Urinary bladder (tissue), 4 donors: ENCODE data around the gene CEP164. TPM values are rescaled to one million over a fixed set of nuclear protein-coding genes. Genes with fewer than 3 reads are reported as not detected.
"Not testable (repeated sequence)": the region's sequence is repeated elsewhere in the genome, so short reads cannot be mapped to it uniquely, and the experiment has no call there.

Source experiments
- DNase-seq: peaks from one replicate; pipeline ENCODE4 v3.0.0-alpha.2; 2015; ENCODE audit errors: extremely low spot score
- H3K27ac ChIP-seq: one replicate; pipeline ENCODE4 v1.5.1; 2013; ENCODE audit warnings: low read depth, mild to moderate bottlenecking, moderate library complexity
- H3K36me3 ChIP-seq: one replicate; pipeline ENCODE4 v1.6.1; 2013; ENCODE audit warnings: mild to moderate bottlenecking, moderate library complexity; ENCODE audit not compliant: insufficient read depth
- H3K4me1 ChIP-seq: one replicate; pipeline ENCODE4 v1.6.1; 2013; ENCODE audit warnings: mild to moderate bottlenecking, moderate library complexity; ENCODE audit not compliant: insufficient read depth
- H3K4me3 ChIP-seq: one replicate; pipeline ENCODE4 v1.5.1; 2013; ENCODE audit warnings: low read depth, low read length
- WGBS: extraction: QIAGEN DNeasy Blood & Tissue Kit; methylation state at CpG from one replicate; pipeline ENCODE4 v1.1.7; 2013; 5-methylcytosine and 5-hydroxymethylcytosine counted together
- polyA plus RNA-seq: library from polyadenylated mRNA; stranded (reverse); fragments of 200-250 nt; gene quantifications from one replicate; pipeline ENCODE4 v1.2.3, GENCODE V29; 2013
- total RNA-seq: library from RNA; depleted of rRNA; stranded (reverse); fragments of >200 nt; gene quantifications from one replicate; pipeline ENCODE4 v1.2.3, GENCODE V29; 2014
- donor health status: healthy with polysubstance abuse.
- donor health status: healthy.

The CEP164 gene
- total and polyA plus RNA-seq, 2 donors = 17.5 to 29.0 TPM

- Histone ChIP-seq H3K4me1 (no peaks in the 10 kb centered on the region), H3K36me3 (no peaks in the 10 kb centered on the region), H3K4me3 (peak overlapping the region; percentile 98), H3K27ac (no peak overlapping the region)
- 2% methylated on average over 62 of the region's 62 CpGs for WGBS
- no peak for DNase-seq
Observed at GRCh38 chr11:117315285-117316196, 12.1 kb upstream of the CEP164 start.

GRCh38 chr11:117316197-117316961 is 11.3 kb upstream of the CEP164 start, which contains the start of gene BACE1:
BACE1 (minus strand) TSS chr11:117316256; CDS start chr11:117315795, 461 bp downstream.
- peak; percentile 72 for DNase-seq
- Histone ChIP-seq H3K4me1 (no peaks in the 10 kb centered on the region), H3K4me3 (peak within 1 kb of the TSS; percentile 98), H3K36me3 (no peaks in the 10 kb centered on the region), H3K27ac (no peak within 1 kb of the TSS)
- 6% methylated on average over 29 of the region's 29 CpGs for WGBS

- H3K27ac ChIP-seq = no peak overlapping the region
- 77% methylated on average over 7 of the region's 7 CpGs for WGBS
Observed at GRCh38 chr11:117318738-117319137, 8.9 kb upstream of the CEP164 start.

GRCh38 chr11:117319214-117319840 is 8.3 kb upstream of the CEP164 start:
- WGBS = 79% methylated on average over 5 of the region's 5 CpGs
- no peak overlapping the region for H3K27ac ChIP-seq
- no peak for DNase-seq
- H3K4me1 ChIP-seq = no peaks in the 10 kb centered on the region
- H3K4me3 ChIP-seq = no peak overlapping the region
- no peaks in the 10 kb centered on the region for H3K36me3 ChIP-seq

More at GRCh38 chr11:117318738-117319137, 8.9 kb upstream of the CEP164 start:
- H3K4me3 ChIP-seq = no peak overlapping the region
- H3K36me3 ChIP-seq = no peaks in the 10 kb centered on the region
- H3K4me1 ChIP-seq = no peaks in the 10 kb centered on the region
- no peak for DNase-seq

GRCh38 chr11:117327255-117327566 is 443 bp upstream of the CEP164 start:
- not testable (repeated sequence) for H3K4me3 ChIP-seq, H3K4me1 ChIP-seq, H3K36me3 ChIP-seq, H3K27ac ChIP-seq, DNase-seq
- WGBS = 8% methylated on average over 5 of the region's 5 CpGs

GRCh38 chr11:117328375-117329010 is 839 bp downstream of the CEP164 start:
- Histone ChIP-seq H3K4me1 (no peaks in the 10 kb centered on the region), H3K36me3 (no peaks in the 10 kb centered on the region), H3K27ac (peak overlapping the region; percentile 76), H3K4me3 (peak overlapping the region; percentile 68)
- WGBS = 4% methylated on average over 15 of the region's 15 CpGs
- no peak for DNase-seq

GRCh38 chr11:117332843-117333242 is 5.2 kb downstream of the CEP164 start:
- no peaks in the 10 kb centered on the region for H3K36me3 ChIP-seq
- no peak for DNase-seq
- no peak overlapping the region for H3K4me3 ChIP-seq
- H3K4me1 ChIP-seq = no peaks in the 10 kb centered on the region
- 72% methylated on average over 2 of the region's 2 CpGs for WGBS
- no peak overlapping the region for H3K27ac ChIP-seq

- Histone ChIP-seq H3K4me3 (no peak overlapping the region), H3K27ac (no peak overlapping the region), H3K36me3 (peaks cover 2% of the 10 kb centered on the region), H3K4me1 (no peaks in the 10 kb centered on the region)
- DNase-seq = no peak
- WGBS = 81% methylated on average over 9 of the region's 9 CpGs
Observed at GRCh38 chr11:117333917-117334316, 6.3 kb downstream of the CEP164 start.

GRCh38 chr11:117334896-117335295 is 7.2 kb downstream of the CEP164 start:
- no peak for DNase-seq
- Histone ChIP-seq H3K4me1 (no peaks in the 10 kb centered on the region), H3K36me3 (peaks cover 2% of the 10 kb centered on the region), H3K4me3 (no peak overlapping the region), H3K27ac (no peak overlapping the region)
- 90% methylated on average over 6 of the region's 6 CpGs for WGBS

GRCh38 chr11:117335399-117335798 is 7.7 kb downstream of the CEP164 start:
- Histone ChIP-seq H3K4me3 (no peak overlapping the region), H3K36me3 (peaks cover 2% of the 10 kb centered on the region), H3K4me1 (no peaks in the 10 kb centered on the region), H3K27ac (no peak overlapping the region)
- no peak for DNase-seq
- 86% methylated on average over 5 of the region's 5 CpGs for WGBS

GRCh38 chr11:117337076-117337475 is 9.4 kb downstream of the CEP164 start:
- DNase-seq = no peak
- no peak overlapping the region for H3K4me3 ChIP-seq
- H3K27ac ChIP-seq = no peak overlapping the region
- peaks cover 2% of the 10 kb centered on the region for H3K36me3 ChIP-seq
- 96% methylated on average over 4 of the region's 4 CpGs for WGBS
- no peaks in the 10 kb centered on the region for H3K4me1 ChIP-seq

- 86% methylated on average over 2 of the region's 2 CpGs for WGBS
- Histone ChIP-seq H3K4me3 (no peak overlapping the region), H3K36me3 (peaks cover 5% of the 10 kb centered on the region), H3K4me1 (no peaks in the 10 kb centered on the region), H3K27ac (no peak overlapping the region)
- DNase-seq = no peak
Observed at GRCh38 chr11:117345039-117345438, 17.4 kb downstream of the CEP164 start.

- 94% methylated on average over 4 of the region's 4 CpGs for WGBS
- no peak for DNase-seq
- Histone ChIP-seq H3K4me3 (no peak overlapping the region), H3K36me3 (peaks cover 3% of the 10 kb centered on the region), H3K27ac (no peak overlapping the region), H3K4me1 (no peaks in the 10 kb centered on the region)
Observed at GRCh38 chr11:117354550-117354949, 26.9 kb downstream of the CEP164 start.
